B cell (primary cell): ENCODE results near the gene DHX15. TPM values are rescaled to one million over a fixed set of nuclear protein-coding genes. Genes with fewer than 3 reads are reported as not detected.

Experiments used
- ATAC-seq: fragments of 200-7000 bp; cut with Tn5 transposase; one replicate; pipeline ENCODE4 v1.10.0; 2021; ENCODE audit warnings: low read depth, mild to moderate bottlenecking, moderate number of reproducible peaks, moderate library complexity
- CTCF ChIA-PET: fragments of 350-600 bp; sonication (Branson Sonifier 250); formaldehyde crosslinking; loops from one replicate; lab custom pipeline; 2021; ENCODE audit warnings: antibody characterized with exemption, inconsistent platforms; lab: Charles Lee
- POLR2A ChIA-PET: fragments of 350-600 bp; sonication (Branson Sonifier 250); formaldehyde crosslinking; loops from one replicate; lab custom pipeline; 2021; ENCODE audit warnings: antibody characterized with exemption; lab: Charles Lee
- DNase-seq: peaks from one replicate; pipeline ENCODE4 v3.0.0; 2013
- H2AFZ ChIP-seq: 2 replicates; pipeline ENCODE4 v1.6.1; 2012; ENCODE audit warnings: mild to moderate bottlenecking, low read depth, low read length; ENCODE audit not compliant: insufficient read depth, poor library complexity, severe bottlenecking
- H3K27ac ChIP-seq, 2 donors: 1 replicate in 1 of 2; 2 replicates in 1 of 2; pipeline ENCODE4 v1.5.1; 2012 to 2013; ENCODE audit warnings: low read length in 2 of 2, mild to moderate bottlenecking in 2 of 2, moderate library complexity in 1 of 2
- H3K27me3 ChIP-seq, 4 experiments: fragments of 200-600 bp in 1 of 4; sonication (generic) in 1 of 4; replicated peaks in 1 of 4; 1 replicate in 2 of 4; 2 replicates in 2 of 4; pipeline versions ENCODE4 v1.6.1 to v1.7.0; 2013 to 2016; ENCODE audit warnings: low read length in 3 of 4, mild to moderate bottlenecking in 2 of 4, mixed read lengths in 1 of 4, moderate library complexity in 1 of 4; ENCODE audit not compliant: insufficient read depth in 4 of 4, control insufficient read depth in 3 of 4; ENCODE audit errors: control extremely low read depth in 1 of 4
- H3K36me3 ChIP-seq, 2 experiments: replicated peaks in 1 of 2; 1 replicate in 1 of 2; 2 replicates in 1 of 2; pipeline versions ENCODE4 v1.6.1 to v1.7.1; 2013; ENCODE audit warnings: low read length in 1 of 2; ENCODE audit not compliant: insufficient read depth in 2 of 2, control insufficient read depth in 1 of 2; ENCODE audit errors: control extremely low read depth in 1 of 2, extremely low read depth in 1 of 2
- H3K4me1 ChIP-seq, 2 donors: fragments of 200-600 bp in 1 of 2; sonication (generic) in 1 of 2; 1 replicate in 1 of 2; 2 replicates in 1 of 2; pipeline versions ENCODE4 v1.5.1 to v1.6.1; 2013 to 2017; ENCODE audit warnings: low read length in 2 of 2; ENCODE audit not compliant: control insufficient read depth in 2 of 2, insufficient read depth in 2 of 2
- H3K4me2 ChIP-seq: replicated peaks from 2 replicates; pipeline ENCODE3; 2012; ENCODE audit warnings: mild to moderate bottlenecking, low read depth, low read length; ENCODE audit not compliant: poor library complexity, severe bottlenecking
- H3K4me3 ChIP-seq, 5 experiments: fragments of 200-600 bp in 1 of 5; sonication (generic) in 1 of 5; 1 replicate in 3 of 5; 2 replicates in 2 of 5; pipeline versions ENCODE4 v1.5.1 to v1.7.0; 2011 to 2016; ENCODE audit warnings: low read length in 4 of 5, mild to moderate bottlenecking in 4 of 5, low read depth in 2 of 5, control low read depth in 1 of 5, moderate library complexity in 1 of 5; ENCODE audit not compliant: insufficient read depth in 1 of 5; ENCODE audit errors: control extremely low read depth in 1 of 5, extremely low read depth in 1 of 5
- H3K79me2 ChIP-seq: fragments of 200-600 bp; sonication (generic); one replicate; pipeline ENCODE4 v1.6.0; 2016; ENCODE audit warnings: low read length; ENCODE audit not compliant: control insufficient read depth, insufficient read depth
- H3K9ac ChIP-seq: fragments of 200-600 bp; sonication (generic); 2 replicates; pipeline ENCODE4 v1.6.1; 2017; ENCODE audit warnings: mild to moderate bottlenecking, low read length, moderate library complexity
- H3K9me3 ChIP-seq, 3 donors: one replicate each; pipeline versions ENCODE4 v1.6.1 to v1.7.1; 2013; ENCODE audit warnings: low read length in 2 of 3; ENCODE audit not compliant: control insufficient read depth in 2 of 3, insufficient read depth in 1 of 3; ENCODE audit errors: control extremely low read depth in 1 of 3
- H4K20me1 ChIP-seq: 2 replicates; pipeline ENCODE4 v1.6.0; 2012; ENCODE audit warnings: mild to moderate bottlenecking, low read length; ENCODE audit not compliant: insufficient read depth, control insufficient read depth, poor library complexity, severe bottlenecking
- H3K27ac Mint-ChIP-seq: one replicate; pipeline ENCODE4 v1.8.0; 2021; ENCODE audit warnings: mixed read lengths
- H3K27me3 Mint-ChIP-seq: one replicate; pipeline ENCODE4 v1.8.0; 2021; ENCODE audit warnings: mixed read lengths
- H3K4me1 Mint-ChIP-seq: one replicate; pipeline ENCODE4 v1.8.0; 2021; ENCODE audit warnings: mixed read lengths
- H3K4me3 Mint-ChIP-seq: one replicate; pipeline ENCODE4 v1.8.0; 2021; ENCODE audit warnings: mixed read lengths
- H3K9me3 Mint-ChIP-seq: one replicate; pipeline ENCODE4 v1.8.0; 2022; ENCODE audit warnings: mixed read lengths; ENCODE audit not compliant: insufficient read depth
- EZH2 ChIP-seq: IDR thresholded peaks from 2 replicates; pipeline ENCODE4 v1.6.1; 2012; ENCODE audit warnings: borderline replicate concordance, low read depth, mild to moderate bottlenecking, moderate library complexity, low read length; ENCODE audit not compliant: insufficient read depth, poor library complexity, severe bottlenecking
- WGBS: methylation state at CpG from one replicate; pipeline ENCODE4 v1.1.5; 2013; ENCODE audit warnings: missing lambda C conversion rate; ENCODE audit not compliant: insufficient coverage; 5-methylcytosine and 5-hydroxymethylcytosine counted together
- intact Hi-C: fragments of 100-400 bp; cut with micrococcal nuclease; formaldehyde crosslinking; loops from one replicate; pipeline ENCODE4 v1.10.0; 2022
- polyA plus RNA-seq: library from polyadenylated mRNA; depleted of rRNA; stranded (reverse); fragments of >200 nt; gene quantifications from 2 replicates; pipeline ENCODE4 v1.2.3, GENCODE V29; 2012
- total RNA-seq, 2 donors: library from RNA; stranded (reverse); fragments of 120-200 nt in 1 of 2; gene quantifications; 1 replicate in 1 of 2; 2 replicates in 1 of 2; pipeline versions ENCODE4 v1.2.3 to v1.2.4, GENCODE V29; 2013 to 2022
- TF ChIP-seq, protein P1 (sequence below): fragments of 200-600 bp; IDR thresholded peaks from one replicate; pipeline ENCODE4 v1.8.0; 2022; ENCODE audit warnings: antibody characterized with exemption, mild to moderate bottlenecking

The DHX15 gene
- total and polyA plus RNA-seq, 2 donors (not counting 1 experiment from before 2014, with no cell fraction given), result 58.8 to 162 TPM

DNA sequence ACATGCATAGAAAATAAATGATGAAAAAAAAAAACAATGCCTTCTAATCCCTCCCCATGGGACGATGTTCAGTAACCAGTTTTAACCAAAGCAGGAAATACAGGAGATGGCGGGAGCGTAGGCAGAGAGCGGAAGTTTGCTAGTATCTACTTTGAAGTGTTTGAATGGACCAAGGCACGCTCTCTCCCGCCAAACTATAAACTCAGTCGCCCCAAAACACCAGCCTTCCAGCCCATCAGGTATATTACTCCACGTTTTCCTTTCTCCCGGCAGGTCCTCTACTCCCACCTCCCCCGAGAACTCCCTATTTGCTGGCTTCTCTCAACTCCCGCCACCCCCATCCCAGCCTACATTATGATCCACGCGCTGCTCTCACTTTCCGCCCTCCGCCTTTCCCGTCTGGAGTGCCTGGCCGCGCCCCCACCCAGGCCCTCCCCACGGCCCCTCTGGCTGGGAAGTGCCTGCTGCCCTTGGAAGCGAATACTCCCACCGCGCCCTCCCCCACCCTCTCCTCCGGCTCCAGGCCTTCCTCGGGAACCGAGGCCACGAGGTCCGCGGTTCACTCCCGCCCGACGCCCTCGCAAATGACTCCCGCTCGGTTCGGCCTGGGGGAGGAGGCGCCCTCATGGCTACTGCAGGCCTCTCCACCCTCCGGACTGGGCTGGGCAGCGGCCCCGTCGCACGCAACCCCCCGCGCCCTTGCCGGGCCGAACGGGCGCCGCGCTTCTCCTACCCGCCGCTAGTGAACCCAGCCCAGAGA lies 723 bp downstream of the DHX15 start:
- no peaks in the 10 kb centered on the region for H3K27me3 ChIP-seq
- 0% methylated on average over 46 of the region's 51 CpGs for WGBS
- H3K27me3 Mint-ChIP-seq, result no peaks in the 10 kb centered on the region
- no peaks in the 10 kb centered on the region for H3K9me3 ChIP-seq
- H3K27ac ChIP-seq, result peak overlapping the region; percentile 96 to 98
- peaks cover 9% of the 10 kb centered on the region for H4K20me1 ChIP-seq
- ChIA-PET POLR2A (no interaction called here), CTCF (no interaction called here)
- H3K4me2 ChIP-seq, result peak overlapping the region; percentile 81
- H3K27ac Mint-ChIP-seq, result peak overlapping the region; percentile 86
- peaks cover 63% of the 10 kb centered on the region for H3K79me2 ChIP-seq
- ATAC-seq (no peak), DNase-seq (peak; percentile 62)
- H3K36me3 ChIP-seq, result peaks cover 0 to 9% of the 10 kb centered on the region in 2 experiments
- H3K4me3 ChIP-seq, result peak overlapping the region; percentile 78 to 100 (median 99)
- H3K9me3 Mint-ChIP-seq, result no peaks in the 10 kb centered on the region
- peaks cover 45% of the 10 kb centered on the region for H3K4me1 Mint-ChIP-seq
- intact Hi-C loops, result loop anchor here (1.0 to 5.0 kb wide), 6 partner anchors 41 to 1999 kb away; partner anchors contain the start of genes PI4K2B, SEPSECS, TBC1D19 and ZCCHC4
- TF ChIP-seq, protein P1, sequence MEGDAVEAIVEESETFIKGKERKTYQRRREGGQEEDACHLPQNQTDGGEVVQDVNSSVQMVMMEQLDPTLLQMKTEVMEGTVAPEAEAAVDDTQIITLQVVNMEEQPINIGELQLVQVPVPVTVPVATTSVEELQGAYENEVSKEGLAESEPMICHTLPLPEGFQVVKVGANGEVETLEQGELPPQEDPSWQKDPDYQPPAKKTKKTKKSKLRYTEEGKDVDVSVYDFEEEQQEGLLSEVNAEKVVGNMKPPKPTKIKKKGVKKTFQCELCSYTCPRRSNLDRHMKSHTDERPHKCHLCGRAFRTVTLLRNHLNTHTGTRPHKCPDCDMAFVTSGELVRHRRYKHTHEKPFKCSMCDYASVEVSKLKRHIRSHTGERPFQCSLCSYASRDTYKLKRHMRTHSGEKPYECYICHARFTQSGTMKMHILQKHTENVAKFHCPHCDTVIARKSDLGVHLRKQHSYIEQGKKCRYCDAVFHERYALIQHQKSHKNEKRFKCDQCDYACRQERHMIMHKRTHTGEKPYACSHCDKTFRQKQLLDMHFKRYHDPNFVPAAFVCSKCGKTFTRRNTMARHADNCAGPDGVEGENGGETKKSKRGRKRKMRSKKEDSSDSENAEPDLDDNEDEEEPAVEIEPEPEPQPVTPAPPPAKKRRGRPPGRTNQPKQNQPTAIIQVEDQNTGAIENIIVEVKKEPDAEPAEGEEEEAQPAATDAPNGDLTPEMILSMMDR, result no peak
- TF ChIP-seq EZH2, result no peak
- H3K4me1 ChIP-seq, result peaks cover 20 to 21% of the 10 kb centered on the region in 2 donors
- H3K9ac ChIP-seq, result peak overlapping the region; percentile 100
- peak overlapping the region; percentile 77 for H2AFZ ChIP-seq
- H3K4me3 Mint-ChIP-seq, result peak overlapping the region; percentile 94
